ENCODE results near the gene ENOX1. TPM values are rescaled to one million over a fixed set of nuclear protein-coding genes. Genes with fewer than 3 reads are reported as not detected.

The ENOX1 gene
- total and polyA plus RNA-seq, 4 donors: 0.33 to 7.7 (median 1.1) TPM

DNA sequence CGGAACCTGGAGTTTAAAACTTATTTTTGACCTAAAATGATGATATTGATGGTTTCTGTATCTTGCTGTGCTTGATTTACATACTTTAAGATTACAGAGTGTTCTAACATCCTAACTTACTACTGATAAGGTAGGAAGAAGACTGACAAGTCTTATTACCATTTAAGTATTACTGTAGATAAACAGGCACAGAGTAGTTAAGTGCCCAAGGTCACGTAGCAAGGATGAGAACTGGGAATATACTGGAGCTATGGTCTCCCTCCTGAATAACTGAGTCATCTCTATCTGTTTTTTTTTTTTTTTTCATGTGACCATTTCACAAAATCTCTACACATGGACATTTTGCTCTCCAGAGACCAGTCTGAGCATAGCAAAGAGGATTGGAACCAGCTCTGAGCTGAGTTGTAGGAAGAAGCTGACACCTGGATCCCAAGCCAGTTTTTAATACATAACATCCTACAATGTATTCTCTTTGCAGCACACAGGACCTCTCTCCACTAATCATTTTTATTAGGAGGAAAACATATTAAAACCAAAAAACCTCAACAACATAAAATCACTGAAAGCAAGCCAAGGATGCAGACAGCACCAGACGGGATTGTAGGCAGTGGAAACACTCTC, 589.9 kb downstream of the ENOX1 start:
- ATAC-seq (ENCODE audit: insufficient read depth, low FRiP score): no peak
- WGBS, 2 donors: 86 to 92% methylated on average over 3 of the region's 3 CpGs
- Histone ChIP-seq H3K4me3 (no peak overlapping the region), H3K27ac (ENCODE audit: low read depth in 1 of 2, low read length in 1 of 2) (no peak overlapping the region), H3K9me3 (ENCODE audit: control insufficient read depth in 4 of 4, insufficient read depth in 3 of 4, low read length in 3 of 4) (peaks cover 0 to 4% (median 0%) of the 10 kb centered on the region in 4 donors), H3K9ac (ENCODE audit: insufficient read depth in 1 of 2, low read length in 2 of 2) (no peak overlapping the region), H3K27me3 (ENCODE audit: control insufficient read depth in 3 of 3, insufficient read depth in 3 of 3, low read length in 2 of 3) (no peaks in the 10 kb centered on the region), H3K4me1 (ENCODE audit: control insufficient read depth in 5 of 5, insufficient read depth in 5 of 5, low read length in 5 of 5) (peaks cover 0 to 8% (median 0%) of the 10 kb centered on the region in 5 donors), H3K36me3 (ENCODE audit: control insufficient read depth in 4 of 4, insufficient read depth in 4 of 4, low read length in 4 of 4) (no peaks in the 10 kb centered on the region)
- DNase-seq: no peak
- TF ChIP-seq CTCF (IDR thresholded peaks at IDR 0.05; ENCODE audit: control extremely low read depth, extremely low read depth): no peak

DNA sequence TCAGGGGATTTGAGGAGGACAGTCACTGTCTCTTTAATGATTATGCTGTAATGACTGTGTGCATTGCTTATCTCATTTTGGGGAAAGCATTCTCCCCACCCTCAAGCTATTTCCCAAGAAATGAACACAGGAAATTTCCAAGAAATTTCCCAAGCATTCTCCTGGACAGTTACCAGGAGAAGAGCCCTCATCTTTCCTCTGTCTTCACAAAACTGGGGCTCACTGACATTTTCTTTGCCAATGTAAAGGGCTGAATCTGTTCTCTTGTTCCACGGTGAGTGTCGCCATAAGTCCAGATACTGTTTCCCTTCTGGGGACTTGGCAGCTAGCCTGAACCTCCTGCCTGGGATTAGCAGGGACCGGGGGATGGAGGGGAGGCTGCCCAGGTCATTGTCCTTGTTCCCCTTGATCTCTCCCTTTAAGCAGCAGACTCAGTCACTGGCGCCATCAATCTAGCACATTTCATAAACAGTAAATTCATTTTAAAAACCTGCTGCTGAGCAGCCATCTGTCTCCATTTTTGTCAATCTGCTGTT, 590.6 kb downstream of the ENOX1 start:
- 69 to 70% methylated on average over 4 of the region's 4 CpGs for WGBS, 2 donors
- TF ChIP-seq CTCF (IDR thresholded peaks at IDR 0.05; ENCODE audit: control extremely low read depth, extremely low read depth): no peak
- ATAC-seq (ENCODE audit: insufficient read depth, low FRiP score) (no peak), DNase-seq (peak; percentile 63 to 76 (median 67))
- H3K27ac ChIP-seq (ENCODE audit: low read depth in 1 of 2, low read length in 1 of 2): no peak overlapping the region
- no peaks in the 10 kb centered on the region for H3K27me3 ChIP-seq (ENCODE audit: control insufficient read depth in 3 of 3, insufficient read depth in 3 of 3, low read length in 2 of 3)
- no peaks in the 10 kb centered on the region for H3K9me3 ChIP-seq (ENCODE audit: control insufficient read depth in 4 of 4, insufficient read depth in 3 of 4, low read length in 3 of 4)
- peaks cover 0 to 8% (median 0%) of the 10 kb centered on the region in 5 donors for H3K4me1 ChIP-seq (ENCODE audit: control insufficient read depth in 5 of 5, insufficient read depth in 5 of 5, low read length in 5 of 5)
- no peak overlapping the region for H3K4me3 ChIP-seq
- no peaks in the 10 kb centered on the region for H3K36me3 ChIP-seq (ENCODE audit: control insufficient read depth in 4 of 4, insufficient read depth in 4 of 4, low read length in 4 of 4)
- no peak overlapping the region for H3K9ac ChIP-seq (ENCODE audit: insufficient read depth in 1 of 2, low read length in 2 of 2)

- Histone ChIP-seq H3K27me3 (ENCODE audit: control insufficient read depth in 3 of 3, insufficient read depth in 3 of 3, low read length in 2 of 3) (no peaks in the 10 kb centered on the region), H3K36me3 (ENCODE audit: control insufficient read depth in 4 of 4, insufficient read depth in 4 of 4, low read length in 4 of 4) (no peaks in the 10 kb centered on the region), H3K9ac (ENCODE audit: insufficient read depth in 1 of 2, low read length in 2 of 2) (no peak overlapping the region), H3K4me3 (no peak overlapping the region), H3K27ac (ENCODE audit: low read depth in 1 of 2, low read length in 1 of 2) (no peak overlapping the region), H3K4me1 (ENCODE audit: control insufficient read depth in 5 of 5, insufficient read depth in 5 of 5, low read length in 5 of 5) (peaks cover 0 to 8% (median 0%) of the 10 kb centered on the region in 5 donors), H3K9me3 (ENCODE audit: control insufficient read depth in 4 of 4, insufficient read depth in 3 of 4, low read length in 3 of 4) (no peaks in the 10 kb centered on the region)
- ATAC-seq (ENCODE audit: insufficient read depth, low FRiP score) (no peak), DNase-seq (no peak)
- no peak for TF ChIP-seq CTCF (IDR thresholded peaks at IDR 0.05; ENCODE audit: control extremely low read depth, extremely low read depth)
- 90 to 92% methylated on average over 4 of the region's 4 CpGs for WGBS, 2 donors
Measured at GRCh38 chr13:43195551-43195950, 591.2 kb downstream of the ENOX1 start.
